H1 (cell line): ENCODE data around the gene CCDC169. TPM values are rescaled to one million over a fixed set of nuclear protein-coding genes. Genes with fewer than 3 reads are reported as not detected.
A peak's percentile ranks its signal among the peaks of the same experiment; 100 is the strongest.

Experiments used
- CHD7 ChIP-seq: fragments of 300-600 bp; sonication (generic); IDR thresholded peaks from 2 replicates; pipeline ENCODE4 v1.7.1; 2012; ENCODE audit warnings: low read length, moderate library complexity, mild to moderate bottlenecking, inconsistent platforms; ENCODE audit not compliant: insufficient replicate concordance
- CTBP2 ChIP-seq: IDR thresholded peaks from 2 replicates; pipeline ENCODE4 v1.7.0; 2011; ENCODE audit warnings: borderline replicate concordance, mild to moderate bottlenecking, moderate library complexity, mixed read lengths, low read length; ENCODE audit not compliant: insufficient read depth, insufficient read length
- EZH2 ChIP-seq: fragments of 200-600 bp; sonication (generic); IDR thresholded peaks from 2 replicates; pipeline ENCODE4 v1.7.1; 2012; ENCODE audit warnings: low read depth, mild to moderate bottlenecking, moderate library complexity, low read length, inconsistent platforms; ENCODE audit not compliant: severe bottlenecking
- HDAC6 ChIP-seq: IDR thresholded peaks from one replicate; pipeline ENCODE4 v1.7.1; 2012; ENCODE audit warnings: low read depth, mild to moderate bottlenecking, inconsistent platforms, low read length, moderate library complexity
- MAFK ChIP-seq: IDR thresholded peaks from 2 replicates; pipeline ENCODE4 v1.6.1; 2012; ENCODE audit warnings: low read depth, mild to moderate bottlenecking, improper control_type of control experiment, low read length
- RBBP5 ChIP-seq: IDR thresholded peaks from 2 replicates; pipeline ENCODE4 v1.7.1; 2012; ENCODE audit warnings: low read depth, mild to moderate bottlenecking, inconsistent platforms, low read length, moderate library complexity, borderline replicate concordance
- SIN3A ChIP-seq, 2 experiments: IDR thresholded peaks in 1 of 2; conservative IDR thresholded peaks in 1 of 2; 2 replicates each; pipeline ENCODE4 v1.6.1; 2011 to 2012; ENCODE audit warnings: low read length in 2 of 2, improper control_type of control experiment in 1 of 2, low read depth in 1 of 2, mild to moderate bottlenecking in 1 of 2
- USF2 ChIP-seq: IDR thresholded peaks from 2 replicates; pipeline ENCODE4 v1.6.1; 2011; ENCODE audit warnings: low read length, improper control_type of control experiment
- polyA plus RNA-seq, 7 experiments: library from polyadenylated mRNA; depleted of rRNA in 3 of 7; stranded (reverse) in 5 of 7; unstranded in 2 of 7; fragments of >200 nt in 5 of 7; fragments of 200-250 nt in 2 of 7; gene quantifications; 1 replicate in 5 of 7; 2 replicates in 1 of 7; 4 replicates in 1 of 7; pipeline versions ENCODE4 v1.2.1 to v1.2.3, GENCODE V29; 2011 to 2013; ENCODE audit warnings: missing spikeins in 2 of 7, mixed read lengths in 2 of 7
- total RNA-seq: library from RNA; stranded (reverse); fragmentation: NEBNext Ultra II Directional; extraction: Animal tissue kit (Norgen Biotek cat#: 25700); gene quantifications from 2 replicates; pipeline ENCODE4 v1.2.1, GENCODE V29; 2021

Gene CCDC169
- total and polyA plus RNA-seq, 2 of the 8 experiments (the other 6 are each of a cell fraction or from before 2014, with no cell fraction given) = 7.2 to 44.0 TPM

GRCh38 chr13:36345438-36346221 is 48.0 kb upstream of the CCDC169 start (continued):
- peak; percentile 14 for TF ChIP-seq CHD7
- no peak for TF ChIP-seq CTBP2
- TF ChIP-seq MAFK = peak; percentile 77
- no peak for TF ChIP-seq EZH2
- TF ChIP-seq USF2 = no peak
- TF ChIP-seq SIN3A (conservative IDR thresholded peaks at IDR 0.05 in 1 of 2, IDR thresholded peaks at IDR 0.05 in 1 of 2; ENCODE audit: low read depth in 1 of 2, low read length in 2 of 2) = no peak
- no peak for TF ChIP-seq HDAC6
- TF ChIP-seq RBBP5 = no peak
